IMR-90 (cell line): Measurements from ENCODE around the gene ENHO. TPM values are rescaled to one million over a fixed set of nuclear protein-coding genes. Genes with fewer than 3 reads are reported as not detected.

Source experiments
- ATAC-seq: fragments of 200-7000 bp; cut with Tn5 transposase; 2 replicates; pipeline ENCODE4 v1.9.1; 2020; ENCODE audit warnings: low read depth, mild to moderate bottlenecking, moderate library complexity
- BruUV-seq: library from RNA; stranded (reverse); fragments of 400-500 nt; replicated peaks from 2 replicates; lab custom pipeline; 2021; lab: Mats Ljungman, UMichigan
- CTCF ChIA-PET: fragments of 300-600 bp; formaldehyde crosslinking; extraction: SDS; loops from one replicate; lab custom pipeline; 2021; ENCODE audit warnings: antibody characterized with exemption; lab: Yijun Ruan, JAX
- POLR2A ChIA-PET: fragments of 300-600 bp; sonication (Branson Sonifier 250); formaldehyde crosslinking; loops from one replicate; lab custom pipeline; 2022; ENCODE audit warnings: antibody characterized with exemption; ENCODE audit not compliant: unreplicated experiment; lab: Charles Lee
- DNase-seq: peaks from one replicate; pipeline ENCODE4 v3.0.0; 2013
- H2AFZ ChIP-seq: replicated peaks from 2 replicates; pipeline ENCODE3; 2013; ENCODE audit warnings: low read length, mild to moderate bottlenecking; ENCODE audit not compliant: poor library complexity
- H2AK5ac ChIP-seq: 2 replicates; pipeline ENCODE4 v1.6.1; 2013; ENCODE audit warnings: low read depth, low read length, inconsistent platforms
- H2AK9ac ChIP-seq: replicated peaks from 2 replicates; pipeline ENCODE3; 2013; ENCODE audit warnings: mild to moderate bottlenecking, low read depth, low read length, moderate library complexity; ENCODE audit not compliant: poor library complexity
- H2BK120ac ChIP-seq: 2 replicates; pipeline ENCODE4 v1.6.1; 2013; ENCODE audit warnings: low read depth, low read length, inconsistent platforms
- H2BK15ac ChIP-seq: 3 replicates; pipeline ENCODE4 v1.6.1; 2013; ENCODE audit warnings: low read depth, low read length, inconsistent platforms
- H2BK20ac ChIP-seq: 2 replicates; pipeline ENCODE4 v1.6.1; 2013; ENCODE audit warnings: low read depth, mild to moderate bottlenecking, inconsistent platforms, low read length, moderate library complexity
- H2BK5ac ChIP-seq: 2 replicates; pipeline ENCODE4 v1.6.1; 2013; ENCODE audit warnings: mild to moderate bottlenecking, low read depth, low read length, inconsistent platforms; ENCODE audit not compliant: poor library complexity, severe bottlenecking
- H3K14ac ChIP-seq: replicated peaks from 2 replicates; pipeline ENCODE4 v1.6.1; 2013; ENCODE audit warnings: low read depth, low read length, inconsistent platforms
- H3K18ac ChIP-seq: 2 replicates; pipeline ENCODE4 v1.6.1; 2013; ENCODE audit warnings: low read depth, low read length, control low read depth
- H3K23ac ChIP-seq: 2 replicates; pipeline ENCODE4 v1.6.1; 2013; ENCODE audit warnings: low read depth, low read length, inconsistent platforms
- H3K27ac ChIP-seq: 2 replicates; pipeline ENCODE4 v1.5.1; 2013; ENCODE audit warnings: mild to moderate bottlenecking, control low read depth, low read length; ENCODE audit not compliant: insufficient read depth
- H3K27me3 ChIP-seq: 2 replicates; pipeline ENCODE4 v1.6.1; 2013; ENCODE audit warnings: low read length; ENCODE audit not compliant: control insufficient read depth, insufficient read depth
- H3K36me3 ChIP-seq: 2 replicates; pipeline ENCODE4 v1.6.1; 2013; ENCODE audit warnings: low read length, mixed read lengths; ENCODE audit not compliant: control insufficient read depth, insufficient read depth
- H3K4ac ChIP-seq: 2 replicates; pipeline ENCODE4 v1.6.1; 2013; ENCODE audit warnings: low read depth, low read length, inconsistent platforms
- H3K4me1 ChIP-seq: 2 replicates; pipeline ENCODE4 v1.6.1; 2013; ENCODE audit warnings: low read length, mixed read lengths; ENCODE audit not compliant: control insufficient read depth, insufficient read depth
- H3K4me2 ChIP-seq: 2 replicates; pipeline ENCODE4 v1.6.1; 2013; ENCODE audit warnings: low read depth, mild to moderate bottlenecking, control low read depth, low read length, moderate library complexity
- H3K4me3 ChIP-seq: 2 replicates; pipeline ENCODE4 v1.5.1; 2013; ENCODE audit warnings: low read depth, mild to moderate bottlenecking, control low read depth, low read length, moderate library complexity; ENCODE audit not compliant: insufficient read depth
- H3K56ac ChIP-seq: 2 replicates; pipeline ENCODE4 v1.6.1; 2013; ENCODE audit warnings: low read length, inconsistent platforms; ENCODE audit not compliant: insufficient read depth; ENCODE audit errors: extremely low read depth
- H3K79me1 ChIP-seq, 2 experiments: 2 replicates each; pipeline ENCODE4 v1.6.1; 2013; ENCODE audit warnings: low read length in 2 of 2, inconsistent platforms in 1 of 2, low read depth in 1 of 2
- H3K9ac ChIP-seq: 2 replicates; pipeline ENCODE4 v1.6.1; 2013; ENCODE audit warnings: low read depth, low read length, control low read depth
- H3K9me1 ChIP-seq: 2 replicates; pipeline ENCODE4 v1.6.1; 2013; ENCODE audit warnings: low read length, inconsistent platforms; ENCODE audit not compliant: insufficient read depth
- H3K9me3 ChIP-seq: 2 replicates; pipeline ENCODE4 v1.6.1; 2013; ENCODE audit warnings: low read length; ENCODE audit not compliant: control insufficient read depth, insufficient read depth
- H4K20me1 ChIP-seq: 2 replicates; pipeline ENCODE4 v1.6.1; 2013; ENCODE audit warnings: low read length, inconsistent platforms; ENCODE audit not compliant: insufficient read depth
- H4K5ac ChIP-seq: 2 replicates; pipeline ENCODE4 v1.6.1; 2013; ENCODE audit warnings: mild to moderate bottlenecking, low read depth, low read length, control low read depth
- H4K8ac ChIP-seq, 2 experiments: 2 replicates each; pipeline ENCODE4 v1.6.1; 2013; ENCODE audit warnings: low read depth in 2 of 2, low read length in 2 of 2, control low read depth in 1 of 2, inconsistent platforms in 1 of 2
- H4K91ac ChIP-seq: 2 replicates; pipeline ENCODE4 v1.6.1; 2013; ENCODE audit warnings: low read depth, low read length, inconsistent platforms; ENCODE audit not compliant: insufficient read depth
- USF2 ChIP-seq: fragments of 150-350 bp; IDR thresholded peaks from 2 replicates; pipeline ENCODE4 v1.6.1; 2017; ENCODE audit warnings: mild to moderate bottlenecking, antibody characterized with exemption, low read length, low read depth
- WGBS, 2 experiments: methylation state at CpG; one replicate each; pipeline versions ENCODE4 v1.1.5 to v1.1.7; 2013; ENCODE audit warnings: missing lambda C conversion rate in 2 of 2; ENCODE audit not compliant: insufficient read length in 1 of 2; ENCODE audit errors: extremely low coverage in 2 of 2; 5-methylcytosine and 5-hydroxymethylcytosine counted together
- dilution Hi-C: fragments of 300-500 bp; cut with HindIII; formaldehyde crosslinking; loops from one replicate; pipeline ENCODE4 v1.14.3; 2018; ENCODE audit warnings: low sequenced_read_pairs; ENCODE audit not compliant: unreplicated experiment
- in situ Hi-C: fragments of 300-500 bp; cut with MboI; formaldehyde crosslinking; loops from 3 replicates; pipeline ENCODE4 v1.14.3; 2019; ENCODE audit warnings: low sequenced_read_pairs, inconsistent platforms, mixed read lengths
- intact Hi-C: fragments of 100-400 bp; cut with micrococcal nuclease; formaldehyde crosslinking; loops from 2 replicates; pipeline ENCODE4 v1.10.0; 2022
- polyA plus RNA-seq, 3 experiments: library from polyadenylated mRNA; depleted of rRNA; stranded (reverse); fragments of >200 nt; gene quantifications; 2 replicates each; pipeline ENCODE4 v1.2.3, GENCODE V29; 2012; ENCODE audit warnings: low replicate concordance in 1 of 3
- total RNA-seq: library from RNA; depleted of rRNA; stranded (reverse); fragments of >200 nt; gene quantifications from 2 replicates; pipeline ENCODE4 v1.2.3, GENCODE V29; 2012

The ENHO gene
- total and polyA plus RNA-seq, 2 of the 4 experiments (the other 2 are of a cell fraction): not detected

- Histone ChIP-seq H3K79me1 (no peaks in the 10 kb centered on the region), H3K23ac (no peak overlapping the region), H3K36me3 (no peaks in the 10 kb centered on the region), H2BK5ac (no peak overlapping the region), H3K4me1 (no peaks in the 10 kb centered on the region), H3K18ac (no peak overlapping the region), H3K4ac (no peak overlapping the region), H2AK9ac (no peak overlapping the region), H4K5ac (no peak overlapping the region), H2BK120ac (no peak overlapping the region), H3K14ac (no peak overlapping the region), H3K4me3 (no peak overlapping the region), H2AK5ac (no peak overlapping the region), H3K56ac (no peak overlapping the region), H2BK15ac (no peak overlapping the region), H2BK20ac (no peak overlapping the region), H4K20me1 (no peaks in the 10 kb centered on the region), H4K91ac (no peak overlapping the region), H3K9me1 (no peaks in the 10 kb centered on the region), H3K9me3 (no peaks in the 10 kb centered on the region), H2AFZ (no peak overlapping the region), H3K27ac (no peak overlapping the region), H3K9ac (no peak overlapping the region), H3K4me2 (no peak overlapping the region), H4K8ac (no peak overlapping the region), H3K27me3 (peaks cover 64% of the 10 kb centered on the region)
- no peak for DNase-seq
- WGBS, 2 experiments: 88% methylated on average over 2 of the region's 3 CpGs; no CpG with 5 or more reads in 1 of the 2 experiments
- POLR2A ChIA-PET: no interaction called here
- dilution Hi-C loops: no loop called here
- intact Hi-C loops: no loop called here
- BruUV-seq: no TSS peak
- in situ Hi-C loops: no loop called here
- no peak for TF ChIP-seq USF2
- CTCF ChIA-PET: no interaction called here
- no peak for ATAC-seq
Measured at GRCh38 chr9:34515959-34516358, 6.8 kb downstream of the ENHO start.
